OCI-LY1 (cell line): ENCODE results near the gene MAP3K7.

ENCODE experiments used
- CTCF ChIP-seq: fragments of 200-600 bp; sonication (generic), shearing (Covaris generic); IDR thresholded peaks from 2 replicates; pipeline ENCODE4 v1.5.1; 2017; ENCODE audit warnings: mild to moderate bottlenecking, antibody characterized with exemption, low read length, moderate library complexity, mixed read lengths
- EZH2 ChIP-seq: fragments of 200-600 bp; sonication (generic), shearing (Covaris generic); IDR thresholded peaks from 2 replicates; pipeline ENCODE4 v1.8.0; 2017; ENCODE audit warnings: borderline replicate concordance, mixed run types, mild to moderate bottlenecking, antibody characterized with exemption, low read length, moderate library complexity, mixed read lengths

DNA sequence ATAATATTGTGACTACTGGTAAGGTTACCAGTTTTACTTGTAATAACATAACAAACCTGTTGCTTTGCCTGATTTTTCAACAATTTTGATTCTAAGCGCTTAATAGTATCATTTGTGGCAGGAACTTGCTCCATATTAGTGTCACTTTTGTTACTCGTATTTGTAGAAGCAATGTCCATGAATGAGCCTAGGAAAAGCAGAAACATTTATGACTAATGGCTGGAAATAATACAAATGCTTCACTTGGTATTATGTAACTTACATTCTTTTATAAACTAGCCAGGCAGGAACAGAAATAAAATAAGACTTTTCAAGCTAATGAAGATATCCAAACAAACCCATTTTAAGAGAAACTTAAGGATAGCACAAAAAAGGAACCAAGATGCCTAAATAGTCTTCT lies 38.9 kb downstream of the MAP3K7 start:
- TF ChIP-seq CTCF (no peak), EZH2 (no peak)
